ENCODE measurements around the gene PTMS.

DNA sequence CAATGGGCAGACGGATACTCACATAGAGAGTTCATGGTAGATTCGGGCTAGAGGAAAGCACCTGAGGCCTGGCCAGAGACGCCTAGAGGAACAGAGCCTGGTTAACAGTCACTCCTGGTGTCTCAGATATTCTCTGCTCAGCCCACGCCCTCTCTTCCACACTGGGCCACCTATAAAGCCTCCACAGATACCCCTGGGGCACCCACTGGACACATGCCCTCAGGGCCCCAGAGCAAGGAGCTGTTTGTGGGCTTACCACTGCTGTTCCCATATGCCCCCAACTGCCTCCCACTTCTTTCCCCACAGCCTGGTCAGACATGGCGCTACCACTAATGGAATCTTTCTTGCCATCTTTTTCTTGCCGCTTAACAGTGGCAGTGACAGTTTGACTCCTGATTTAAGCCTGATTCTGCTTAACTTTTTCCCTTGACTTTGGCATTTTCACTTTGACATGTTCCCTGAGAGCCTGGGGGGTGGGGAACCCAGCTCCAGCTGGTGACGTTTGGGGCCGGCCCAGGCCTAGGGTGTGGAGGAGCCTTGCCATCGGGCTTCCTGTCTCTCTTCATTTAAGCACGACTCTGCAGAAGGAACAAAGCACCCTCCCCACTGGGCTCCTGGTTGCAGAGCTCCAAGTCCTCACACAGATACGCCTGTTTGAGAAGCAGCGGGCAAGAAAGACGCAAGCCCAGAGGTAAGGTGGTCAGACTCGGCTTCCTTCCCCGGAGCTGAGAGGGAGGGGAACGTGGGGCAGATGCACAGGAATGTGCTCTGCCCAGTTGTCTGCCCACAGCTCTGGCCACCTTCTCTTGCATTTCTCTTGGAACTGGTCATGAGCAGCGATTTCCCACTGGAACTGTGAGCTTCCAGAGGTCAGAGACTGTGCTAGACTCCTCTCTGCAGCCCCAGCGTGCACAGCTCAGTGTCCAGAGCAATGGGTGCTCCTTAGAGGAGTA, 23.1 kb downstream of the PTMS start, which contains the start of gene CD4:
- no peak for TF ChIP-seq POLR2A (IDR thresholded peaks at IDR 0.05; ENCODE audit: low read depth, low read length)
- TF ChIP-seq CTCF (IDR thresholded peaks at IDR 0.05; ENCODE audit: extremely low read depth in 1 of 2, insufficient read depth in 1 of 2, low read depth in 1 of 2, low read length in 2 of 2), result no peak
